Heart right ventricle (tissue), 16 donors: ENCODE measurements around the gene GABRP. TPM values are rescaled to one million over a fixed set of nuclear protein-coding genes. Genes with fewer than 3 reads are reported as not detected.
"Not testable (repeated sequence)": the region's sequence is repeated elsewhere in the genome, so short reads cannot be mapped to it uniquely, and the experiment has no call there.

Source experiments
- ATAC-seq, 8 donors: fragments of 200-7000 bp; cut with Tn5 transposase; one replicate each; pipeline ENCODE4 v1.9.1; 2020; ENCODE audit warnings: mild to moderate bottlenecking in 8 of 8, moderate library complexity in 8 of 8, moderate number of reproducible peaks in 1 of 8
- DNase-seq, 2 donors: peaks; one replicate each; pipeline ENCODE4 v3.0.0-alpha.2; 2020
- H3K27ac ChIP-seq, 10 donors: fragments of 200-600 bp; sonication (generic) in 2 of 10; one replicate each; pipeline versions ENCODE4 v1.5.0 to v1.8.0; 2020 to 2022; ENCODE audit warnings: mild to moderate bottlenecking in 3 of 10
- H3K27me3 ChIP-seq, 7 donors: fragments of 200-600 bp; one replicate each; pipeline ENCODE4 v1.8.0; 2021 to 2022; ENCODE audit warnings: mild to moderate bottlenecking in 2 of 7
- H3K36me3 ChIP-seq, 9 donors: fragments of 200-600 bp; sonication (generic) in 1 of 9; one replicate each; pipeline versions ENCODE4 v1.5.0 to v1.8.0; 2020 to 2022; ENCODE audit warnings: mild to moderate bottlenecking in 2 of 9
- H3K4me1 ChIP-seq, 9 donors: fragments of 200-600 bp; sonication (generic) in 1 of 9; one replicate each; pipeline versions ENCODE4 v1.5.0 to v1.8.0; 2020 to 2022; ENCODE audit warnings: mild to moderate bottlenecking in 4 of 9
- H3K4me3 ChIP-seq, 10 donors: fragments of 200-600 bp; sonication (generic) in 2 of 10; one replicate each; pipeline versions ENCODE4 v1.5.0 to v1.8.0; 2020 to 2022; ENCODE audit warnings: mild to moderate bottlenecking in 7 of 10, moderate library complexity in 2 of 10
- H3K9me3 ChIP-seq, 11 donors: fragments of 200-600 bp in 10 of 11; sonication (generic) in 2 of 11; one replicate each; pipeline versions ENCODE4 v1.5.0 to v1.8.0; 2013 to 2022; ENCODE audit warnings: mild to moderate bottlenecking in 2 of 11, control low read depth in 1 of 11, moderate library complexity in 1 of 11
- WGBS, 2 donors: extraction: QIAGEN DNeasy Blood & Tissue Kit; methylation state at CpG; one replicate each; pipeline ENCODE4 v1.1.7; 2013; ENCODE audit warnings: inconsistent platforms in 1 of 2; 5-methylcytosine and 5-hydroxymethylcytosine counted together
- intact Hi-C, 10 donors: fragments of 100-400 bp; cut with DNase I; formaldehyde crosslinking; loops; one replicate each; pipeline versions ENCODE4 v1.11.1 to v1.14.2; 2022
- polyA plus RNA-seq, 2 donors: library from polyadenylated mRNA; stranded (reverse); fragments of 200-250 nt; gene quantifications; one replicate each; pipeline ENCODE4 v1.2.3, GENCODE V29; 2013
- total RNA-seq, 10 donors: library from RNA; stranded (reverse); fragmentation: NEBNext Ultra II Directional in 3 of 10; extraction: Animal tissue kit (Norgen Biotek cat#: 25700) in 3 of 10; gene quantifications; one replicate each; pipeline versions ENCODE4 v1.2.1 to v1.2.4, GENCODE V29; 2021 to 2023
- TF ChIP-seq, protein P1 (sequence below), 9 donors: fragments of 200-600 bp; sonication (generic) in 2 of 9; IDR thresholded peaks; one replicate each; pipeline versions ENCODE4 v1.5.0 to v1.8.0; 2021 to 2022; ENCODE audit warnings: antibody characterized with exemption in 9 of 9, mild to moderate bottlenecking in 5 of 9, moderate library complexity in 1 of 9
- donor health status: Arrhythmogenic right ventricular cardiomyopathy.
- donor health status: ischemic (EF 13 %, LVEDD 7.1; RV severe dilation, severe dysfunction).
- donor health status: healthy with polysubstance abuse.
- donor health status: DM: no; HTN: yes; CAD: no.
- donor health status: DM: no; HTN: no; CAD: no.
- donor health status: ischemic (EF 25% LVEDD 6.9; RV normal size, moderate dysfunction).
- donor health status: ischemic (EF 25% LVEDD 5.7; RV mildly dilated, moderate dysfunction).
- donor health status: healthy.
- donor health status: DM: yes; HTN: yes; CAD: no.
- donor health status: Ischemic cardiomyopathy.
- donor health status: ischemic (EF 35%, LVEDD 5.7; RV mildly dilated, moderate dysfunction).
- donor health status: nonischemic (EF 11% LVEDD 7.7; RV severe dilation, severe dysfunction).
- donor health status: DM: yes; HTN: yes; CAD: no.
- donor health status: PGD.
- donor health status: ischemic (EF 29% LVEDD 5.4; RV normal size, mild dysfunction).
- donor health status: nonischemic (EF 23%, LVEDD 6.1; RV moderate dilation, normal function).

GABRP gene
- total and polyA plus RNA-seq, 12 donors, result 0.07 to 1.6 (median 0.46) TPM; not detected in 1

- DNase-seq, result no peak
- H3K4me3 ChIP-seq, result no peak overlapping the region
- peaks cover 0 to 6% (median 0%) of the 10 kb centered on the region in 11 donors for H3K9me3 ChIP-seq
- intact Hi-C loops, result no loop called here
- no peaks in the 10 kb centered on the region for H3K27me3 ChIP-seq
- TF ChIP-seq, protein P1, sequence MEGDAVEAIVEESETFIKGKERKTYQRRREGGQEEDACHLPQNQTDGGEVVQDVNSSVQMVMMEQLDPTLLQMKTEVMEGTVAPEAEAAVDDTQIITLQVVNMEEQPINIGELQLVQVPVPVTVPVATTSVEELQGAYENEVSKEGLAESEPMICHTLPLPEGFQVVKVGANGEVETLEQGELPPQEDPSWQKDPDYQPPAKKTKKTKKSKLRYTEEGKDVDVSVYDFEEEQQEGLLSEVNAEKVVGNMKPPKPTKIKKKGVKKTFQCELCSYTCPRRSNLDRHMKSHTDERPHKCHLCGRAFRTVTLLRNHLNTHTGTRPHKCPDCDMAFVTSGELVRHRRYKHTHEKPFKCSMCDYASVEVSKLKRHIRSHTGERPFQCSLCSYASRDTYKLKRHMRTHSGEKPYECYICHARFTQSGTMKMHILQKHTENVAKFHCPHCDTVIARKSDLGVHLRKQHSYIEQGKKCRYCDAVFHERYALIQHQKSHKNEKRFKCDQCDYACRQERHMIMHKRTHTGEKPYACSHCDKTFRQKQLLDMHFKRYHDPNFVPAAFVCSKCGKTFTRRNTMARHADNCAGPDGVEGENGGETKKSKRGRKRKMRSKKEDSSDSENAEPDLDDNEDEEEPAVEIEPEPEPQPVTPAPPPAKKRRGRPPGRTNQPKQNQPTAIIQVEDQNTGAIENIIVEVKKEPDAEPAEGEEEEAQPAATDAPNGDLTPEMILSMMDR (IDR thresholded peaks at IDR 0.05), result no peak
- H3K4me1 ChIP-seq, result no peaks in the 10 kb centered on the region
- 71 to 82% methylated on average over 4 of the region's 4 CpGs for WGBS, 2 donors
- H3K36me3 ChIP-seq, result no peaks in the 10 kb centered on the region
- no peak overlapping the region for H3K27ac ChIP-seq
- ATAC-seq, result no peak
Observed at GRCh38 chr5:170821257-170821800, 37.8 kb downstream of the GABRP start.

DNA sequence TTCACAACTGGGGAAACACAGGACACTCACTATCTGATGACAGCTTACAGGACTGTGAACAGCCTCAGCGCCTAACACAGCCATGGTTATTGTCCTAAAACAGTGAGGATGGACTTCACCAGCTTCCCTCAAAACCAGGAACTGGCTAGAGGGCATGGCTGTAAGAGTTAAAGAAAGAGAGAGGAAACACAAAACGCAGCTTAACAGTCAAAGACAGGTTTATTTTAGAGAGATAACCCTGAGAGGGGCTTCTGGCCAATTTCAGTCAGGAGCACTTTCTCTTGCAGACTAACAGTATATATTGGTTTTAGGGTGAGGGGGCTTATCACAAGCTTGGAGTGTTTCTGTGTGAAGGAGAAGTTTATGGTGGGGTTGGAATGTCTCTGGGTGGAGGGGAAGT is 42.6 kb downstream of the GABRP start:
- 82 to 85% methylated on average over 2 of the region's 2 CpGs for WGBS, 2 donors
- intact Hi-C loops, result no loop called here
- peaks cover 0 to 12% (median 0%) of the 10 kb centered on the region in 11 donors for H3K9me3 ChIP-seq
- no peak for ATAC-seq
- no peak overlapping the region for H3K27ac ChIP-seq
- DNase-seq, result no peak
- H3K4me3 ChIP-seq, result no peak overlapping the region
- no peaks in the 10 kb centered on the region for H3K36me3 ChIP-seq
- no peaks in the 10 kb centered on the region for H3K4me1 ChIP-seq
- no peaks in the 10 kb centered on the region for H3K27me3 ChIP-seq
- TF ChIP-seq, protein P1 (IDR thresholded peaks at IDR 0.05), result no peak

- H3K4me1 ChIP-seq, result no peaks in the 10 kb centered on the region
- DNase-seq (no peak), ATAC-seq (no peak)
- no peak overlapping the region for H3K27ac ChIP-seq
- H3K4me3 ChIP-seq, result no peak overlapping the region
- WGBS, 2 donors, result 73 to 80% methylated on average over 7 of the region's 7 CpGs
- TF ChIP-seq, protein P1 (IDR thresholded peaks at IDR 0.05), result no peak
- H3K27me3 ChIP-seq, result peaks cover 0 to 8% (median 0%) of the 10 kb centered on the region in 7 donors
- H3K36me3 ChIP-seq, result no peaks in the 10 kb centered on the region
- H3K9me3 ChIP-seq, result peaks cover 0 to 2% (median 0%) of the 10 kb centered on the region in 11 donors
- intact Hi-C loops, result no loop called here
Observed at GRCh38 chr5:170832241-170832640, 48.7 kb downstream of the GABRP start.

GRCh38 chr5:170833981-170834380 is 50.5 kb downstream of the GABRP start:
- H3K4me1 ChIP-seq, H3K4me3 ChIP-seq, H3K9me3 ChIP-seq, H3K27ac ChIP-seq, ATAC-seq, intact Hi-C loops, H3K36me3 ChIP-seq, DNase-seq: not testable (repeated sequence)
- 92 to 98% methylated on average over 2 of the region's 2 CpGs for WGBS, 2 donors
- peaks cover 0 to 10% (median 0%) of the 10 kb centered on the region in 7 donors for H3K27me3 ChIP-seq

DNA sequence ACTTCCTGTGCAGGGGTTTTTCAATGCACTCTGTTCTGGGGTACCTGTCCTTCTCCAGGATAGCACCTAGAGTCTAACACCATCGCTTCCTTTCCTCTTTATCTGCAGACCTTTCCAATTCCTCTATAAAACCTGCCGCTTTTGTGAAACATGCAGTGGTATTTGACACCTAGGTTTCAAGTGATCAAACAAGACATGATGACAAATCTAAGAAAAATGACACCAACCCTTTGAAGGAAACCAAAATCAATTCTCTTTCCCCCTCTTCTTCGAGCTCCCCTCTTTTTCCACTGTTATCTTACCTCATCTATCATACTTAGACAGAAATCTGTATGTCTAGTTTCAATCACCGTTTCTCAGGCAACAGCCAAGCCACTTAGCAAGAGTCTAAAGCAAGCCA is 52.7 kb downstream of the GABRP start:
- DNase-seq (no peak), ATAC-seq (no peak)
- intact Hi-C loops, result no loop called here
- Histone ChIP-seq H3K36me3 (no peaks in the 10 kb centered on the region), H3K9me3 (no peaks in the 10 kb centered on the region), H3K4me1 (no peaks in the 10 kb centered on the region), H3K4me3 (no peak overlapping the region), H3K27ac (no peak overlapping the region), H3K27me3 (peaks cover 0 to 10% (median 0%) of the 10 kb centered on the region in 7 donors)
- TF ChIP-seq, protein P1 (IDR thresholded peaks at IDR 0.05), result no peak
- 85 to 90% methylated on average over 4 of the region's 4 CpGs for WGBS, 2 donors
